GM10248 (cell line): ENCODE measurements around the gene GMPR.

Experiments used
- CTCF ChIA-PET: fragments of 300-600 bp; sonication (Branson Sonifier 250); formaldehyde crosslinking; extraction: SDS; loops from one replicate; lab custom pipeline; 2021; ENCODE audit warnings: antibody characterized with exemption; lab: Yijun Ruan, JAX
- POLR2A ChIA-PET: fragments of 350-650 bp; sonication (Branson Sonifier 250); formaldehyde crosslinking; extraction: SDS; loops from one replicate; lab custom pipeline; 2020; ENCODE audit warnings: antibody characterized with exemption; lab: Yijun Ruan, JAX
- DNase-seq: peaks from one replicate; pipeline ENCODE4 v3.0.0; 2012; ENCODE audit errors: extremely low spot score
- CTCF ChIP-seq: IDR thresholded peaks from 2 replicates; pipeline ENCODE4 v1.5.1; 2012; ENCODE audit warnings: mild to moderate bottlenecking, low read depth; ENCODE audit errors: extremely low read depth, missing control alignments, control extremely low read depth

The GMPR gene

GRCh38 chr6:16228043-16228442 lies 10.3 kb upstream of the GMPR start:
- ChIA-PET CTCF (interaction anchor here (6.5 kb wide), 1 partner anchor 22 kb away, joined by 32 read pairs; no protein-coding TSS in a partner anchor), POLR2A (no interaction called here)
- TF ChIP-seq CTCF: no peak
- DNase-seq: no peak

- DNase-seq: no peak
- CTCF ChIA-PET: interaction anchor here (1.2 to 6.5 kb wide), 4 partner anchors 8 to 23 kb away, joined by 4 to 32 read pairs (median 7); partner anchors contain the start of gene GMPR
- POLR2A ChIA-PET: no interaction called here
- no peak for TF ChIP-seq CTCF
These were observed 9.4 kb upstream of the GMPR start for GRCh38 chr6:16228709-16229665.

GRCh38 chr6:16229700-16230099 lies 8.7 kb upstream of the GMPR start:
- ChIA-PET POLR2A (interaction anchor here (0.6 kb wide), 1 partner anchor 8 kb away, joined by 3 read pairs; no protein-coding TSS in a partner anchor), CTCF (interaction anchor here (1.0 to 6.5 kb wide), 7 partner anchors 9 to 538 kb away, joined by 3 to 32 read pairs (median 5); partner anchors contain the start of gene GMPR)
- no peak for TF ChIP-seq CTCF
- no peak for DNase-seq

- CTCF ChIA-PET: interaction anchor here (0.8 to 6.5 kb wide), 5 partner anchors 10 to 48 kb away, joined by 3 to 32 read pairs (median 5); no protein-coding TSS in a partner anchor
- POLR2A ChIA-PET: no interaction called here
- DNase-seq: no peak
- no peak for TF ChIP-seq CTCF
These were observed 7.4 kb upstream of the GMPR start for GRCh38 chr6:16230953-16231352.

- no peak for DNase-seq
- ChIA-PET CTCF (interaction anchor here (1.2 kb wide), 1 partner anchor 8 kb away, joined by 3 read pairs; no protein-coding TSS in a partner anchor), POLR2A (no interaction called here)
- no peak for TF ChIP-seq CTCF
These were observed 6.3 kb upstream of the GMPR start for GRCh38 chr6:16232086-16232485.

- ChIA-PET POLR2A (interaction anchor here (0.6 kb wide), 1 partner anchor 14 kb away, joined by 5 read pairs; no protein-coding TSS in a partner anchor), CTCF (interaction anchor here (1.1 to 2.5 kb wide), 2 partner anchors 30 to 50 kb away, joined by 4 to 8 read pairs; no protein-coding TSS in a partner anchor)
- no peak for DNase-seq
- TF ChIP-seq CTCF: no peak
These were observed 2.3 kb upstream of the GMPR start for GRCh38 chr6:16236009-16236501.
